KG1 (cell line): ENCODE data around the gene CALML3.

Source experiments
- DNase-seq: peaks from one replicate; lab custom pipeline; 2025; lab: John Stamatoyannopoulos, UW

Gene CALML3

GRCh38 chr10:5525561-5526341 is 990 bp downstream of the CALML3 start:
- DNase-seq: no peak

GRCh38 chr10:5526691-5527331 is 2.0 kb downstream of the CALML3 start:
- no peak for DNase-seq

GRCh38 chr10:5527332-5528200 is 2.8 kb downstream of the CALML3 start:
- DNase-seq: no peak

GRCh38 chr10:5528989-5529701 is 4.4 kb downstream of the CALML3 start:
- DNase-seq: no peak

GRCh38 chr10:5529702-5530411 is 5.1 kb downstream of the CALML3 start:
- no peak for DNase-seq

GRCh38 chr10:5530412-5530806 is 5.6 kb downstream of the CALML3 start:
- DNase-seq: no peak

- no peak for DNase-seq
Observed at GRCh38 chr10:5530846-5531557, 6.2 kb downstream of the CALML3 start.

- no peak for DNase-seq
Observed at GRCh38 chr10:5531558-5532306, 7.0 kb downstream of the CALML3 start.

- DNase-seq: no peak
Observed at GRCh38 chr10:5532307-5532605, 7.5 kb downstream of the CALML3 start.

- no peak for DNase-seq
Observed at GRCh38 chr10:5532618-5533097, 7.9 kb downstream of the CALML3 start.

GRCh38 chr10:5533098-5533731 is 8.5 kb downstream of the CALML3 start:
- no peak for DNase-seq

GRCh38 chr10:5534051-5534821 is 9.5 kb downstream of the CALML3 start:
- no peak for DNase-seq

- DNase-seq: no peak
Observed at GRCh38 chr10:5534880-5535856, 10.4 kb downstream of the CALML3 start.

- no peak for DNase-seq
Observed at GRCh38 chr10:5536486-5537081, 11.8 kb downstream of the CALML3 start.

- DNase-seq: no peak
Observed at GRCh38 chr10:5537684-5538083, 12.9 kb downstream of the CALML3 start.

- DNase-seq: no peak
Observed at GRCh38 chr10:5538446-5538845, 13.7 kb downstream of the CALML3 start.
